Measurements from ENCODE around the gene VWA7. TPM values are rescaled to one million over a fixed set of nuclear protein-coding genes. Genes with fewer than 3 reads are reported as not detected.

VWA7 gene
- total RNA-seq, 1 experiment from 2014 or later = 2.5 TPM

GRCh38 chr6:31725502-31726350 lies 51.4 kb downstream of the VWA7 start:
- Histone ChIP-seq H2BK120ac (ENCODE audit: low read depth, low read length, poor library complexity, severe bottlenecking) (no peak overlapping the region), H2BK12ac (ENCODE audit: insufficient read length, low read depth, low read length) (no peak overlapping the region), H3K27me3 (ENCODE audit: insufficient read depth, low read length) (no peaks in the 10 kb centered on the region), H2BK15ac (ENCODE audit: low read depth, low read length) (no peak overlapping the region), H4K5ac (ENCODE audit: insufficient read length, low read depth, low read length) (no peak overlapping the region), H3K79me1 (ENCODE audit: insufficient read depth, low read depth, low read length, poor library complexity, severe bottlenecking) (no peaks in the 10 kb centered on the region), H4K91ac (ENCODE audit: insufficient read length, low read depth, low read length) (no peak overlapping the region), H3K56ac (ENCODE audit: insufficient read length, low read depth, low read length) (no peak overlapping the region), H4K20me1 (ENCODE audit: control insufficient read depth, insufficient read depth, insufficient read length) (no peaks in the 10 kb centered on the region), H3T11ph (ENCODE audit: low read length) (no peak overlapping the region), H3K79me2 (ENCODE audit: insufficient read depth, low read length) (no peaks in the 10 kb centered on the region), H3K23me2 (ENCODE audit: insufficient read length, low read depth, low read length, poor library complexity, severe bottlenecking) (peaks cover 9% of the 10 kb centered on the region), H3K9ac (ENCODE audit: extremely low read depth, insufficient read length, low read length) (no peak overlapping the region), H2AFZ (ENCODE audit: low read length) (no peak overlapping the region), H3K23ac (ENCODE audit: insufficient read length, low read depth, low read length) (no peak overlapping the region), H2AK5ac (ENCODE audit: insufficient read length, low read length) (no peak overlapping the region), H2BK5ac (ENCODE audit: insufficient read length, low read length) (no peak overlapping the region), H3K27ac (ENCODE audit: insufficient read length, low read depth, low read length) (no peak overlapping the region), H2BK20ac (ENCODE audit: low read depth, low read length, poor library complexity, severe bottlenecking) (no peak overlapping the region), H4K8ac (replicated peaks; ENCODE audit: insufficient read length, low read depth, low read length) (no peak overlapping the region), H3K9me3 (ENCODE audit: control insufficient read depth, low read depth, low read length) (no peaks in the 10 kb centered on the region), H3K14ac (ENCODE audit: insufficient read depth, low read length) (no peak overlapping the region), H3K18ac (ENCODE audit: insufficient read length, low read depth, low read length) (no peak overlapping the region), H3K4ac (ENCODE audit: low read depth, low read length) (no peak overlapping the region), H3K4me2 (ENCODE audit: insufficient read depth, insufficient read length, low read length) (no peak overlapping the region), H3K4me1 (ENCODE audit: insufficient read depth, low read length) (no peaks in the 10 kb centered on the region)
- Mint-ChIP-seq H3K27me3 (ENCODE audit: low read depth) (no peaks in the 10 kb centered on the region), H3K9me3 (no peaks in the 10 kb centered on the region; a peak in 2 of 5 replicates), H3K36me3 (ENCODE audit: insufficient read depth in 1 of 3, low read depth in 3 of 3) (peaks cover 15 to 41% (median 39%) of the 10 kb centered on the region in 3 experiments), H3K4me3 (no peak overlapping the region), H3K4me1 (peaks cover 14 to 16% of the 10 kb centered on the region in 2 experiments), H3K27ac (peak overlapping the region in 1 of 3 experiments; percentile 4; a peak in 2 of 7 replicates)
- WGBS (ENCODE audit: extremely low coverage, insufficient read length, low lambda C conversion rate) = no CpG with 5 or more reads among the region's 12 CpGs
- no peak for TF ChIP-seq CTCF (conservative IDR thresholded peaks at IDR 0.05)
- DNase-seq = no peak

All from H9 (cell line).